Fibroblast of skin of abdomen (primary cell): ENCODE results near the gene CYP27B1. TPM values are rescaled to one million over a fixed set of nuclear protein-coding genes. Genes with fewer than 3 reads are reported as not detected.
A peak's percentile ranks its signal among the peaks of the same experiment; 100 is the strongest.

Experiments
- DNase-seq: peaks from one replicate; pipeline ENCODE4 v3.0.0-alpha.2; 2013
- polyA plus RNA-seq, 2 experiments: library from polyadenylated mRNA; unstranded; fragments of 120-200 nt; gene quantifications; one replicate each; pipeline ENCODE4 v1.2.1, GENCODE V29; 2013; ENCODE audit not compliant: insufficient read length in 2 of 2

Gene CYP27B1
- polyA plus RNA-seq (2013, experiment 1 of 2; ENCODE audit: insufficient read length), result 0.54 TPM
- polyA plus RNA-seq (2013, experiment 2 of 2; ENCODE audit: insufficient read length), result 0.56 TPM

GRCh38 chr12:57766464-57767304 lies at the start of gene CYP27B1:
Gene CYP27B1, minus strand, starts transcription at chr12:57767078. Its CDS starts 37 bp downstream, at chr12:57767041.
- DNase-seq, result no peak

- DNase-seq, result no peak
Measured at GRCh38 chr12:57816001-57816854, 49.4 kb upstream of the CYP27B1 start.

- no peak for DNase-seq
Measured at GRCh38 chr12:57815177-57816000, 48.5 kb upstream of the CYP27B1 start.

GRCh38 chr12:57813971-57814772 lies 47.3 kb upstream of the CYP27B1 start:
- DNase-seq, result no peak

- DNase-seq, result no peak
Measured at GRCh38 chr12:57813111-57813970, 46.5 kb upstream of the CYP27B1 start.

- no peak for DNase-seq
Measured at GRCh38 chr12:57811028-57811755, 44.3 kb upstream of the CYP27B1 start.

- peak; percentile 64 for DNase-seq
Measured at GRCh38 chr12:57810450-57810849, 43.6 kb upstream of the CYP27B1 start.

- DNase-seq, result no peak
Measured at GRCh38 chr12:57809425-57809824, 42.5 kb upstream of the CYP27B1 start.

- DNase-seq, result no peak
Measured at GRCh38 chr12:57808351-57808750, 41.5 kb upstream of the CYP27B1 start.

- no peak for DNase-seq
Measured at GRCh38 chr12:57807285-57807684, 40.4 kb upstream of the CYP27B1 start.

GRCh38 chr12:57806677-57807076 lies 39.8 kb upstream of the CYP27B1 start:
- DNase-seq, result no peak

- DNase-seq, result peak; percentile 45
Measured at GRCh38 chr12:57803319-57803893, 36.5 kb upstream of the CYP27B1 start.

- DNase-seq, result no peak
Measured at GRCh38 chr12:57802607-57803006, 35.7 kb upstream of the CYP27B1 start.

- DNase-seq, result no peak
Measured at GRCh38 chr12:57800965-57801364, 34.1 kb upstream of the CYP27B1 start.

- DNase-seq, result no peak
Measured at GRCh38 chr12:57797933-57798332, 31.1 kb upstream of the CYP27B1 start.

- no peak for DNase-seq
Measured at GRCh38 chr12:57796996-57797395, 30.1 kb upstream of the CYP27B1 start.

GRCh38 chr12:57795354-57795753 lies 28.5 kb upstream of the CYP27B1 start:
- no peak for DNase-seq

- peak; percentile 81 for DNase-seq
Measured at GRCh38 chr12:57793920-57794319, 27.0 kb upstream of the CYP27B1 start.

GRCh38 chr12:57783861-57784260 lies 17.0 kb upstream of the CYP27B1 start:
- DNase-seq, result no peak

GRCh38 chr12:57783466-57783801 lies 16.6 kb upstream of the CYP27B1 start:
- no peak for DNase-seq
